HG02943 (cell line): ENCODE results near the gene MFAP5.

Experiments used
- ATAC-seq: cut with Tn5 transposase; IDR thresholded peaks from one replicate; pipeline ENCODE4 v1.9.1; 2021; ENCODE audit warnings: mild to moderate bottlenecking, low read depth, moderate library complexity; ENCODE audit not compliant: unreplicated experiment

The MFAP5 gene, protein sequence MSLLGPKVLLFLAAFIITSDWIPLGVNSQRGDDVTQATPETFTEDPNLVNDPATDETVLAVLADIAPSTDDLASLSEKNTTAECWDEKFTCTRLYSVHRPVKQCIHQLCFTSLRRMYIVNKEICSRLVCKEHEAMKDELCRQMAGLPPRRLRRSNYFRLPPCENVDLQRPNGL

DNA sequence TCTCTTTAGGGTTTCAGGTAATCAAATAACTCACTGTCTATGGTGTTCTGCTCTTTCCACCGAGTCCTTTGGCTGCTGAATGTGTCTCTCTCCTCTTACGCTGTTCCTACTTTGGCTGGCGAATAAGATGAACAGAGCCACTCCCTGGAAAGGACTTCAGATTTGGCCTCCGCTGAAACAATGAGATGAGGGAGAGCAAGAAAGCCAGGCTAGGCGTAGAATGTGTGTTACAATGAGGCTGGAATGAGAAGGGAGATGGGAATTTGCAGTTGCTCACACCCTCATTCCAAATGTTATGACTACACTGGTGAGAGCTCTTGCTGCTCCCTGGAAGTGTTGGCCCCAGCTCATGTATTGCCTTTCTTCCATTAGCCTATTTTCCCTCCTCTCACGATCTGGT is at the start of gene MFAP5:
Gene MFAP5, minus strand, starts transcription at position 234 of the 400 bp plus-strand sequence. CDS start 722 bp downstream, outside the sequence.
- ATAC-seq: no peak

DNA sequence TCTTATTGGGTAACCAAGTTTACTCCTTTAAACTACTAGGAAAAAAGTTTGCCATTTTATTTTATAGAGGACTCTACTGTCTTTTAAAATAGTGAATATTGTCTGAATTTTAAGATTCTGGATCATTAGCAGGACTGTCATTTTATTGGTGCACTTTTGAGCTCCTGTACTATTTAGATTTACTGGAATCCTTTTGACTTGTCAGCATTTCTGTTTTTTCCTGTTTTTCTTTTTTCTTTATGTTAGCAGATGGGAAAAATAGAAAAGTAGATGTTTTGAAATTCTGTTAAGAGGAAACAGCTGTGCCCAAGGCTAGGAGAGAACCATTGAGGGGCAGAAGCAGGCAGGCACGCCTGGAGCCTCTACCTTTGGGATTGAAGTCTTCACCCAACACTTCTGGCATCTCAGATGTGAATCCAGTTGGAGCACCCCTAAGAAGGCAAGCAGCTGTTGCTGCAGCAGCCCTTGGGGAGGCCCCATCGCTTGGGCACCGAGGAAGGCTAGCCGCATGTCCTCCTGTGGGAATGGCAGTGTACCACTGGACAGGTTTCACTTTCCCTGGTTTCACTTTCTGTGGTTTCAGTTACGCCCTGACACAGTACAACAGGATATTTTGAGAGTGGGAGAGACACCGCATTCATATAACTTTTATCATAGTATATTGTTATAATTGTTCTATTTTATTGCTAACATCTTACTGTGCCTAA is 46.7 kb upstream of the MFAP5 start:
- no peak for ATAC-seq

DNA sequence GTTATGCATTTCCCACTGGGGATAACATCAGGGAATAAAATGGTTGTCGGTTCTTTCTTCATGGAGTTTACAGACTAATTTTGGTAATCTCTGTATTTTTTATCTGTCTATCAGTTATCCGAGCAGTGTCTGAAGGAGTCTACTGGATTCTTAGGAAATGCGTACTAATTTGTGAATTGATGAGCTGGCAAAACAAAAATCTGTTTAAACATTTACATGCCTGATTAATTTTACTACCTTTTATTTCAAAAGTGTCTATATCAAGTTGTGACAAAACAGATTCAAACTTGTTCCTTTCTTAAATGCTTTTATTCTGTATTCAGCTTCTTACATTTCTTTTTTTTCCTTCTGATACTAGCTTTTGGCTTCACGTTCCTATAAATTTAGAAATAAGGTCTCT is 39.5 kb upstream of the MFAP5 start:
- ATAC-seq: no peak

DNA sequence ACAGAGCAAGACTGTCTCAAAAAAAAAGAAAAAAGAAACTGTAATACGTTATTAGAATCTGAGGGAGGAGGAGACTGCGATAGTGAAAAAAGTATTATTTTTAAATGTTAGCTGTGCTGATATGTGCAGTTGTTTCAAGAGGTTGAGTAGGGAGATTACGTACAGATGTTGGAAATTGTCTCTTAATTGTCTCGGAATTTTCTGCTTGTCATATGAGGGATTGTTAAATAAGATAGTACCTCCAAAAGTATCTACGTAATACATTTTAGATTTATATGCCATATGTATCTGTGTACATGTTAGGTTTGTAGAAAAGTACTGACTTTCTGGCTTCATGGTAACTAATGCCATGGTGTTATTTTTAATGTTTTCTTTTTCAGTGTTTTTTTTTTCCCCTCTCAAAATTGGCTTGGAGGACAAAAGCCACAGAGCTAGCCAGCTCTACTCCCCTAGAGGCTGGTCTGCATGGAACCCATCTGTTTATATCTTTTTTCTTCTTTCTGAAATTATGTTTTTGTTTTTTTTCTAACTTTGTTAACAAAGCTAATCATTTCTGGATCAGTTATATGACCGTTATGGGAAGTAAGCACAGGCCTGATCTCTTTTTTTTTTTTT is 38.5 kb upstream of the MFAP5 start:
- ATAC-seq: no peak

DNA sequence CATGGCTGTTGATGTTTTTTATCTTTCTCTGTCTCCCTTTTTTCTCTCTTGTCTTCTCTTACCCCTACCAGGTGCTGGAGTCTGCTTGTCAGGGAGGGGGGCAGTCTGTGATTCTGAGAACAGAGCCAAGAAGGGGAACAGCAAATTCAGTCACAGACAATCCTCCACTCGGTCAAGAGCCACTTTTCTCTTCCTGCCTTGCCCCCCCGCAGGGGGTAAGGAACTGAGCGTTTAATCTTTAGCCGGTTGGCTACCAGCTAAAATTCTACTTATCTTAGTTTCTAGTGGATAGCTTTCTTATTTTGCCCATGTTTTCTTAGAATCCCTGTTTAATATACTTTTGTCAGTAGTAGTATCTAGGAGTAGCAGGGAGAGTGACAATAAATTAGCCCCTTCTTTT is 37.1 kb upstream of the MFAP5 start:
- ATAC-seq: no peak

DNA sequence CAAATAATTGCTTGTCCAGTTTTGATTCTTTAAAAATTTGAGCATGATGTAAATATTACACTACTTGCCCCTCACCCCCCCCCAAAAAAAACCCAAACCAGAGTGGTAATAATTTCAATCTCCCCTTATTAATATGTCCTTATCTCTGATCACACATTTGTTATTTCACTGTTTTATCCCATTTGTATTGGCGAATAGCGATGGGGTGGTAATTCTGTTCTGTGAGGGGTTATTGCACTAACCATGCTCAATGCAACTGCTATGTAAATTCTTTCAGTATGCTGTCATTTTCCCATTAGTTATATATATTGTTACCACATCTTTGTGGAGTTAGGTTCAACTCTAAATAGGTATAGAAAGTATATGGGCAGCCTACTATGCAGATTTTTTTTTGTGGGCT is 36.3 kb upstream of the MFAP5 start:
- ATAC-seq: no peak

DNA sequence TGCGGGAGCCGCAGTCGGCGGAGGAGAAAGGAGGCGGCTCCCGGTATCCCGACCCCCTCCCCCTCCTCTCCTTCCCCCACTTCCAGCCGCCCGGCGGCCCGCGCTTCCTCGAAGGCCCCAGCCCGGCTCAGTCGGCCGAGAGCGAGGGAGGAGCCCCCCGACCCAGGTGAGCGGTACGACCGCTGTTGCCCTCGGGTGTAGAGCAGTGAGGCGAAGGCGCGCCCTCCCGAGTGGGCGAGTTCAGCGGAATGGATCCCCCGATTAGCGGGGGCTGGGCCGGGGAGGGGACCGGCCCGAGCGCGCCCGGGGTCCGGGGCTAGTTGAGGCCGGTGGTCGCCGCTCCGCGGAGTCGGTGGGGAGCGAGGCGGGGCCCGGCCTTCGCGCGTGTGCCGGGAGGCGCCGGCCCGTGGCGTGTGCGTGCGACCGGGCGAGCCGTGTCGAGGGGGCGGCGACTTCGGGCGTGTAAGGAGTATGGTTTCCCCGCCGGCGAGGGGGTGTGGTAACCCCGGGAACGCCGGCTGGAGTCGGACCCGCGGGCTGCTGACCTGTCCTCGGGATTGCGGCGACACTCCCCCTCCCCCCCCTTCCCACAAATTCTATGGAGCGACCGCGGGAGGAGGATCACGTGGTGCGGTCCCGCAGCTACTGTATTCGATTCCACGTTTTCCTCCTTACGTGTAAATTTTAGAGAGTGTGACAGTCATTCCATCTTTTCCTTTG is 35.7 kb upstream of the MFAP5 start:
- peak; percentile 20 for ATAC-seq

DNA sequence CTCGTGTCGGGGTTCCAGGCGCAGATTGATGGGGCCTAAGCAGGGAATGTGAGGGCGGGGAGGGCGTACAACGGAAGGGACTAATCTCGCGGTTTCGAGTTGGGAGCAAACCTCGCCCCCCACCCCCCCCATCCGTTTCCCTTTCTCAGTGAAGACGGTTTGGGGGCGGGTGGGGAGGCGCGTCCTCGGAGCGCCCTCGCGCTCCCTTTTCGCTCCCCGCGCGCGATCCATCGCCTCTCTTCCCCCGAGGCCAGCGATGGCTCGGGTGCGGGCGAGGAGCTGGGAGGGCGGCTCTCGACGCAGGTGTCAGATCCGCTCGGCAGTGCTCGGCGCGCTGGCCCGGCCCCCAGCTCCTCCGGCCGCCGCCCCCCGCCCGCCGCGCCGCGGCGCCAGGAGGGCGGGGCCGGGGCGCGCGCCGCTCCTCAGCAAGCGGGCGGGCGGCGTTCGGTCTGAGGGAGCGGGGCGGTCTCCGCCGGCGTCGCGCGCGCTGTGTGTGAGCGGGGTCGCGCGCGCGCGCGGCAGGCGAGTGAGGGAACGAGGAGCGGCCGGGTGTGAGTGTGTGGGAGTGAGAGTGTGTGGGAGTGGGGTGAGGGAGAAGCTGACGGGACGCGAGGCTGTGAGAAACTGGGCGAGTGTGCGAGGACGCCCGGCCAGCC is 35.0 kb upstream of the MFAP5 start, which contains the start of gene RIMKLB:
Gene RIMKLB, plus strand, starts transcription at position 516 of the 656 bp plus-strand sequence. CDS start 15,876 bp downstream, outside the sequence.
- ATAC-seq: peak; percentile 78

DNA sequence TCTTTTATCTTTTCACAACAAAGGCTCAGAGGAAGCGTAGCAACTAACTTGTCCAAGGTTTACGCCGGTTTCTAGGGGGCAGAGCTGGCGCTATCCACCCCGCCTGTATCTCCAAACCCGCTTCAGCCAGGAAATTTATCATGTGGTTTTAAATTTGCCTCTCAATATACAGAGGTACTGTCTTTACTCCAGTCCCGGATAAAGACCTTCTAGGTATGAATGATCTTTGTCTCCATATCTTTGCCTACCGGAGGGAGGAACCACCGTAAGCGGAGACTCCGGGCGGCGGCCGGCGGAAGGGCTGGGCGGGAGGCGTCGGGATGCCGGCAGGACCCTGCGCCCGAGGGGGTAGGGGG is 34.5 kb upstream of the MFAP5 start:
- peak; percentile 23 for ATAC-seq

DNA sequence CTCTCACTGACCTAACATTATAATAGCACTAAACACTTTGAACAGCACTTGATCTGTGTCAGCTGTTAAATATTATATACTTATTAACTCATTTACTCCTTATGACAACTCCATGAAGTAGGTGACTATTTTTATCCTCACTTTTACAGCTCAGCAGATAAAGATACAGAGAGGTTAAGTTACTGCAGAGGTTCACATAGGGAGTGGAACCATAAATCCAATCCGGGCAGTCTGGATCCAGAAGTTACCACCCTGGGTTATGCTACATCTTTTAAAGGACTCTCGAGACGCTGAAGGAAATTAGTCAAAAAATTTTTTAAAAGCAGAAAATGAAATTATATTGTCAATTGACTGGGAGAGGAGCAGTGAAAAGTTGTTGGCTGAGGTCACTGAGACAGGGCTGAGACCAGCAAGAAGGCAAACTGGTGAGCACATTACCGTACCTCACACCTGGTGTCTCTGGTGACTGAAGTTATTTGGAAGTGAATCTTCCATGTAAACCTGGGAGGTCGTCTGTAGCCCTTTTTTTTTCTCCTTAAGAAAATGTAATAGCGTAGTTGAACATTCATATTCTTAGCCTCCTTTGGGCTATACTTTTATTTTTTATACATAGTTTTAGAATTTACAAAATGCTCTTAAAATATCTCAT is 33.9 kb upstream of the MFAP5 start:
- ATAC-seq: no peak

DNA sequence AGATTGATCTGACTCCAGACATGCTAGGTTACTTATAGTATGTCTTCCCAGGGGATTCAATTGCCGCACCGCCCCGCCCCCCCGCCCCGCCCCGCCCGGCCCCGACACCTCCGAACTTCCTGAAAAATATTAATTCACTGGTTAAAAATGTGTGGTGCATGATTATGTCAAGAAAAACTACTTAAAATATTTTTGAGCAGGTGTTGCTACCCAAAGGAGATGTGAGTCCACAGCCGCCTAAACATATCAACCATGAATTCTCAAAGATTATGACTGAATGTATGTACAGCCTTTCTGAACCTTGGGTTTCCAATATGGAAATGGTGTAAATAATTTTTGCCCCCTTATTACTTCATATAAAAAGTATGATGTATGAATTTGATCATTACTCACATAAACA is 32.5 kb upstream of the MFAP5 start:
- no peak for ATAC-seq

DNA sequence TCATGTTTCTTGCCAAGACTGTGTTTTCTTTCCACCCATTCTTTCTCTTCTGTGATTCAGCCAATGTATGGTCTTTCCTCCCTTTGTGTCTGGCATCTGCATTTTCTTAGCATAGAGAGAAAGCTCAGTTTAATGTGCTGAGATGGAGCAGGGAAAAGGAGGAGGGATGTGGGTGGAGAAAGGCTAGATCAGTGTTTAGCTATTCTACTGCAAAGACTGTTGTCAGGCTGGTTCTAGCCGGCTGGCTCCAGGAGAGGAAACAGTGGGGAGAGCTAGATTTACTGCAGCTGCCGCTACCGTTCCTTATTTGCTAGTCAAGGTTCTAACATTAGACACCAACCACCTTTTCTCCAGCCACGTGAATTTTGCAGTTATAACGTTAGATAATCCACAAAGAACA is 29.9 kb upstream of the MFAP5 start:
- ATAC-seq: no peak

DNA sequence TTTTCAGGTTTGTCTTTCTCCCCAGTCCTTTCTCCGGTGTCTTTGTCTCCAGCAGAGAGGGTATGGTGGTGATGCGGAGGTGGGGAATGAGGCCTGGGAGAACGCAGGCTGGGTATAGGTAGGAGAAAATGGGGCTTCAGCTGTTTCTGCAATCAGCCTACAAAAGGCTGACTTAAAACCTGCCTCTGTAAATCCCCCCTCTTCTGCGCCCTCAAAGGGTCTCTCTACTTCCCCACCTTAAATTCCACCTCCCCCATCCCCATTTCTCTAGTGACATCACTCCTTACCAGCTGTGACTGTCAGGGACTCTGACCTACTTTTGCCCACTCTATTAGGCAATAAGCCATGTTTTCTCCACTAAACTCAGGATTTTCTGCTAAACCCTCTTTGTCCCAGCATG is 27.1 kb upstream of the MFAP5 start:
- ATAC-seq: no peak

DNA sequence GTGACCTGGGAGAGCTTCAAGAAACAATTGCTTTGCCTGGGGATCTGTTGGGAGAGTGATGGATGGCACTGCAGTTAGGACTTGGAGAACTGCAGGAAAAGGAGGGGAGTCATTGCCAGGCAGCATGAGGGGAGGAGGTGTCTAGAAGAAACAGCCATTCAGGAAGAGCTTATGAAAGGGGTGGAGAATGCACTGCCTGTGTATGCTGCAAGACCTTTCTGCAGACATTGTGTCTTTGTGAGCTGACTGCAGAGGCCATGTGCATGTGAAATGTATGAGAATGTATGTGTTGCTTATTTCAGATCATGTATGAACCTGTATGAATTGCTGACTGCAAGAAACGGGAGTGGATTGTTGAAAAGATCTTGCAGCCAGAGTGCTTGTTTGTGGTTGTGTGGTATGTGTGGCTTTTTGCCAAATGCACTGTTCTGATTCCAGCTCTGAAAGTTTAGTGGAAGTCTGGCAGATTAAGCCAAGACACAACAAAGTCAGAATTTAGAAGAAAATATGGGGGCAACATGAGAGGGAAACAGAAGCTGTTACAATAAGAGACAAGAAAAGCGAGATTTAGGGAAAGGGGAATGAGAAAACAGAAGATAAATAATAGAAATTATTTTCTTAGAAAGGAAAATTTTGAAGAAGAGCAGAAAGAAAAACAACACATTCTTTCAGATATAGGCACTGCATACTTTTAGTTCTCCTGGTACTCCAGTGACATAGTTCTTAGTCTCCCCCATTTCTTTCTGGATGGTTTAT is 25.4 kb upstream of the MFAP5 start:
- ATAC-seq: no peak

DNA sequence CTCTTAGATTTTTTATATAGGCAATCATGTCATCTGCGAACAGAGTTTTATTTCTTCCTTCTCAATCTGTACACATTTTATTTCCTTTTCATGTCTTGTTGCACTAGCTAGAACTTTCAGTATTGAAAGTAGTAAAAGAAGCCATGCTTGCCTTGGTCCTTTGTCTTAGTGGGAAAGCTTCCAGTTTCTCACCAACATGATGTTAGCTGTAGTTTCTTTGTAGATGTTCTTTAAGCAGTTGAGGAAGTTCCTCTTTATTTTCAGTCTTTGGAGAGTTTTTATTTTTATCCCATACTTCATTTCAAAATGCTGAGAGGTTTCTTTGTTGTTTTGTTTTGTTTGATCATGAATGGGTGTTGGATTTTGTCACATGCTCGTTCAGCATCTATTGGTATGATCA is 22.4 kb upstream of the MFAP5 start:
- ATAC-seq: no peak

DNA sequence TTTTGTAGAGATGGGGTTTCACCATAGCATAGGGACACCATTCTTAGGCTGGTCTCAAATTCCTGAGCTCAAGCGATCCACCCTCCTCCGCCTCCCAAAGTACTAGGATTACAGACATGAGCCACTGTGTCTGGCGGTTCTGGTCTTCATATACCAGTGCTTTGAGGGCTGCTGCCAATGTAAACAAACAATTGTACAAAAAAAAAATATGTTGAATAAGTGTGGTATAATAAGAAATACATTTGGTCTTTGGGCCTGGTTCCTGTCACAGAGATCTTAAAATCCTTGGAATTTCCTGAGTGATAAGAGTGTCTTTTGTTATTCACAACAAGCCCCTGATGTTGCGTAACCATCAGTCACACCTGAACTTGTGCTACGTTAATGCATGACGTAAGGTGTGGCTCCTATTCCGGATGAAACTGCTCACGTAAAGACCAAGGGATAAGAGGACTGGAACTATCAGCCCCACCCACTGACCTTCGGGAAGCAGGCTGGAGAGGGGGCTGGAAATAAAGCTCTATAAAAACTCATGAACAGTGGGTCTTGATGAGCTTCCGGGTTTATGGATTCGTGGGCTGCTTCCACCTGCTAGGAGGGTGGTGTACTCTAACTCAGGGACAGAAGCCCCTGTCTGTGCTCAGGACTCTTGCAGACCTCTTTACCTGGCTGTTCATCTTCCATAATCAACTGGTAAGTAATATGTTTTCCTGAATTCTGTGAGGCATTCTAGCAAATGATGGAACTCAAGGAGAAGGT is 18.7 kb upstream of the MFAP5 start:
- no peak for ATAC-seq

DNA sequence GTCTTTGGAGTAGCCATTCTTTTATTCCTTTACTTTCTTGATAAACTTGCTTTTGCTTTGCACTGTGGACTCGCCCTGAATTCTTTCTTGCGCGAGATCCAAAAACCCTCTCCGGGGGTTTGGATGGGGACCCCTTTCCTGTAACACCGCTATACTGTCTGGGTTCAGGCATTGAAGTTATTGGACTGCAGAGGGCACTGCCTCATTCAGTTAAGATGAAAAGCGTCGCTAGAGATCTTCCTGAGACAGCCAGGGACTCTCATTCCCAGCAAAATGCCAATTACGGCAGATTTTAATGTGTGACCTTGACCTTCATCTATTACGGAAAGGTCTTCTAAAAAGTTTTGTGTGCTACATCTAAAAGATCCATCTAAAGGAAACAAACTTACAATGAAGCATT is 17.9 kb upstream of the MFAP5 start:
- ATAC-seq: no peak

DNA sequence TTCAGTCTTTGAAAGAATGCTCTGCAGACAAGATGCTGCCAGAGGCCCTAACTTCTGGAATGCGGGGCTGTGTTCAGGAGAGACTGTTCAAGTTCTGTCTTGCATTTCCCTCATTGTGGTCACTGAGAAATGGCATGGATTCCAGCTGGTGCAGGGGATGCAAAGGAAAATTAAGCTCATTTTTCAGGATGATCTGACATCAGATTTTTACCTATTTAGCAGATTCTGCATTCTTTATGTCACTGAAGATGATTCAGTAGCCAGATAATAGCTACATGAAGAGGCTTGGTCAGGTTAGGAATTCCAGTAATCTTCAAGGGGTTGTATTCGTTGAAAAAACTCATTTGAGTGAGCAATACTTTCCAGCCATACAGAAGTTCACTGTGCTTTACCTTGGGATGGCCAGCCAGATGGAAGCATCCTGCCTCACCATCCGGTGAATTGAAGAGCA is 16.1 kb upstream of the MFAP5 start:
- no peak for ATAC-seq

DNA sequence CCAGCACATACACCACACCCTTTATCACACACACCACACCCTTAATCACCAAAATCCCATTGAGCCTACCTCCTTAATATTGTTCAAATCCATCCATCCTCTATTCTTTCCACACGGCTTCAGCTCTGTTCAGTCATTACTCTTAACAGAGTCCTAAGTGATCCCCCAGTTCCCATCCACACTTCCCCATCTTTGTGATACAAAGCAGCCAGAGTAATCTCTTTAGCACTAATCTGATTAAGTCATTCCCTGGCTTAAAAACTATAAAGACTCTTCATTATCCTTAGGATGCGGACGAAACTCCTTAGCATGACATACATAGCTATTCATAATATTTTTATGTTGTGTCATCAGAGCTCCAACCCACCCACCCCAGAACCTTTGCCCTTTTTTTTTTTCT is 14.7 kb upstream of the MFAP5 start:
- ATAC-seq: no peak
